HEK293 (cell line): ENCODE results near the gene PJA2.

ENCODE experiments used
- EGR2 ChIP-seq: fragments of 450-650 bp; formaldehyde crosslinking; IDR thresholded peaks from 2 replicates; pipeline ENCODE4 v1.5.1; 2016; ENCODE audit warnings: low read depth, missing biosample characterization, missing genetic modification characterization
- PRDM2 ChIP-seq: fragments of 450-650 bp; formaldehyde crosslinking; IDR thresholded peaks from 2 replicates; pipeline ENCODE4 v1.5.1; 2016; ENCODE audit warnings: missing biosample characterization, missing genetic modification characterization, borderline replicate concordance
- REST ChIP-seq: fragments of 450-650 bp; formaldehyde crosslinking; IDR thresholded peaks from 2 replicates; pipeline ENCODE4 v1.5.1; 2016; ENCODE audit warnings: missing biosample characterization, missing genetic modification characterization
- SP7 ChIP-seq: fragments of 450-650 bp; formaldehyde crosslinking; IDR thresholded peaks from 2 replicates; pipeline ENCODE4 v1.5.1; 2016; ENCODE audit warnings: missing biosample characterization, missing genetic modification characterization
- YY1 ChIP-seq: fragments of 450-650 bp; formaldehyde crosslinking; IDR thresholded peaks from 2 replicates; pipeline ENCODE4 v1.5.1; 2018; ENCODE audit warnings: missing biosample characterization, missing genetic modification characterization
- YY2 ChIP-seq: fragments of 450-650 bp; formaldehyde crosslinking; IDR thresholded peaks from 2 replicates; pipeline ENCODE4 v1.5.1; 2016; ENCODE audit warnings: missing biosample characterization, missing genetic modification characterization
- ZBTB26 ChIP-seq: fragments of 450-650 bp; formaldehyde crosslinking; optimal IDR thresholded peaks from 2 replicates; pipeline ENCODE3; 2016; ENCODE audit warnings: missing biosample characterization, mild to moderate bottlenecking, missing genetic modification characterization
- ZBTB6 ChIP-seq: fragments of 450-650 bp; formaldehyde crosslinking; IDR thresholded peaks from 2 replicates; pipeline ENCODE4 v1.5.1; 2017; ENCODE audit warnings: missing biosample characterization, missing genetic modification characterization
- ZFP69B ChIP-seq: fragments of 450-650 bp; formaldehyde crosslinking; IDR thresholded peaks from 2 replicates; pipeline ENCODE4 v1.5.1; 2016; ENCODE audit warnings: missing biosample characterization, missing genetic modification characterization
- ZNF146 ChIP-seq: fragments of 450-650 bp; formaldehyde crosslinking; IDR thresholded peaks from 2 replicates; pipeline ENCODE4 v1.5.1; 2016; ENCODE audit warnings: missing biosample characterization, missing genetic modification characterization
- ZNF223 ChIP-seq: fragments of 450-650 bp; formaldehyde crosslinking; IDR thresholded peaks from 2 replicates; pipeline ENCODE4 v1.5.1; 2016; ENCODE audit warnings: missing biosample characterization, missing genetic modification characterization
- ZNF24 ChIP-seq: fragments of 450-650 bp; formaldehyde crosslinking; IDR thresholded peaks from 2 replicates; pipeline ENCODE4 v1.5.1; 2016; ENCODE audit warnings: missing biosample characterization, missing genetic modification characterization
- ZNF248 ChIP-seq: fragments of 450-650 bp; formaldehyde crosslinking; IDR thresholded peaks from 2 replicates; pipeline ENCODE4 v1.5.1; 2017; ENCODE audit warnings: missing biosample characterization, missing genetic modification characterization
- ZNF324 ChIP-seq: fragments of 450-650 bp; formaldehyde crosslinking; IDR thresholded peaks from 2 replicates; pipeline ENCODE4 v1.5.1; 2016; ENCODE audit warnings: missing biosample characterization, missing genetic modification characterization
- ZNF362 ChIP-seq: fragments of 450-650 bp; formaldehyde crosslinking; IDR thresholded peaks from 2 replicates; pipeline ENCODE4 v1.5.1; 2016; ENCODE audit warnings: missing biosample characterization, missing genetic modification characterization
- ZNF37A ChIP-seq: fragments of 450-650 bp; IDR thresholded peaks from 2 replicates; pipeline ENCODE4 v1.5.1; 2018; ENCODE audit warnings: missing biosample characterization, missing genetic modification characterization
- ZNF391 ChIP-seq: fragments of 450-650 bp; formaldehyde crosslinking; IDR thresholded peaks from 2 replicates; pipeline ENCODE4 v1.5.1; 2016; ENCODE audit warnings: low read depth, missing biosample characterization, missing genetic modification characterization, borderline replicate concordance
- ZNF449 ChIP-seq: fragments of 450-650 bp; formaldehyde crosslinking; IDR thresholded peaks from 2 replicates; pipeline ENCODE4 v1.5.1; 2017; ENCODE audit warnings: missing biosample characterization, mild to moderate bottlenecking, missing genetic modification characterization, moderate library complexity
- ZNF514 ChIP-seq: fragments of 450-650 bp; formaldehyde crosslinking; IDR thresholded peaks from 2 replicates; pipeline ENCODE4 v1.5.1; 2016; ENCODE audit warnings: missing biosample characterization, missing genetic modification characterization
- ZNF529 ChIP-seq: fragments of 450-650 bp; formaldehyde crosslinking; IDR thresholded peaks from 2 replicates; pipeline ENCODE4 v1.5.1; 2017; ENCODE audit warnings: missing genetic modification characterization, missing biosample characterization; ENCODE audit not compliant: insufficient replicate concordance
- ZNF548 ChIP-seq: fragments of 450-650 bp; formaldehyde crosslinking; IDR thresholded peaks from 2 replicates; pipeline ENCODE4 v1.5.1; 2016; ENCODE audit warnings: missing biosample characterization, missing genetic modification characterization
- ZNF610 ChIP-seq: fragments of 450-650 bp; formaldehyde crosslinking; IDR thresholded peaks from 2 replicates; pipeline ENCODE4 v1.5.1; 2016; ENCODE audit warnings: missing biosample characterization, missing genetic modification characterization, borderline replicate concordance
- ZNF658 ChIP-seq: fragments of 450-650 bp; formaldehyde crosslinking; IDR thresholded peaks from 2 replicates; pipeline ENCODE4; 2016; ENCODE audit warnings: missing biosample characterization, missing genetic modification characterization
- ZNF785 ChIP-seq: fragments of 450-650 bp; formaldehyde crosslinking; IDR thresholded peaks from 2 replicates; pipeline ENCODE4 v1.5.1; 2016; ENCODE audit warnings: missing biosample characterization, missing genetic modification characterization
- ZNF837 ChIP-seq: fragments of 450-650 bp; formaldehyde crosslinking; IDR thresholded peaks from 2 replicates; pipeline ENCODE4 v1.5.1; 2016; ENCODE audit warnings: missing biosample characterization, missing genetic modification characterization
- ZSCAN4 ChIP-seq: fragments of 450-650 bp; formaldehyde crosslinking; IDR thresholded peaks from 2 replicates; pipeline ENCODE4 v1.5.1; 2017; ENCODE audit warnings: missing biosample characterization, missing genetic modification characterization

The PJA2 gene

GRCh38 chr5:109411627-109412026, 1.9 kb upstream of the PJA2 start (continued):
- TF ChIP-seq SP7 (tag by site-specific recombination) (peak; percentile 69; the same call in 1 of the 2 replicates), ZSCAN4 (tag by site-specific recombination) (no peak), ZNF548 (tag by site-specific recombination) (no peak), EGR2 (tag by site-specific recombination) (no peak), ZNF529 (no peak), ZNF785 (tag by site-specific recombination) (no peak), ZNF146 (tag by site-specific recombination) (no peak), ZNF658 (tag by site-specific recombination) (no peak), ZNF37A (tag by site-specific recombination) (no peak), ZNF449 (no peak), ZNF391 (tag by site-specific recombination) (no peak), ZBTB26 (tag by site-specific recombination) (no peak), ZNF223 (tag by site-specific recombination) (no peak), PRDM2 (tag by site-specific recombination) (no peak), YY2 (no peak), ZNF610 (tag by site-specific recombination) (no peak), ZBTB6 (tag by site-specific recombination) (no peak; the same call in 1 of the 2 replicates), REST (tag by site-specific recombination) (no peak), ZNF248 (tag by site-specific recombination) (no peak), ZNF514 (tag by site-specific recombination) (no peak), ZNF324 (tag by site-specific recombination) (no peak), ZNF837 (no peak), ZNF24 (tag by site-specific recombination) (0 out of 2 replicates have a peak, but pooled peaks have one; percentile 21), ZFP69B (tag by site-specific recombination) (peak; percentile 84), ZNF362 (peak; percentile 92), YY1 (tag by site-specific recombination) (no peak)
